HCT116 (cell line): ENCODE measurements around the gene FAM204A. TPM values are rescaled to one million over a fixed set of nuclear protein-coding genes. Genes with fewer than 3 reads are reported as not detected.
A peak's percentile ranks its signal among the peaks of the same experiment; 100 is the strongest.

Source experiments
- ATAC-seq: fragments of 200-7000 bp; cut with Tn5 transposase; 2 replicates; pipeline ENCODE4 v1.9.1; 2020; ENCODE audit warnings: mild to moderate bottlenecking, moderate library complexity
- BruUV-seq: library from RNA; stranded (reverse); fragments of 400-500 nt; replicated peaks from 2 replicates; lab custom pipeline; 2021; lab: Mats Ljungman, UMichigan
- CTCF ChIA-PET: fragments of 300-600 bp; sonication (Branson Sonifier 250); formaldehyde crosslinking; loops from one replicate; lab custom pipeline; 2021; ENCODE audit warnings: antibody characterized with exemption; lab: Charles Lee
- POLR2A ChIA-PET: fragments of 300-600, 350-600 bp; sonication (Branson Sonifier 250); formaldehyde crosslinking; loops from one replicate; lab custom pipeline; 2021; ENCODE audit warnings: antibody characterized with exemption; lab: Charles Lee
- RAD21 ChIA-PET, 2 experiments: fragments of 300-600 bp; sonication (Branson Sonifier 250); formaldehyde crosslinking; loops; one replicate each; lab custom pipeline; 2023; ENCODE audit warnings: low total read pairs in 2 of 2; ENCODE audit not compliant: uncharacterized antibody in 2 of 2, unreplicated experiment in 2 of 2, low non-redundant PET in 1 of 2; lab: Charles Lee
- DNase-seq: peaks from one replicate; pipeline ENCODE4 v3.0.0-alpha.2; 2010; ENCODE audit warnings: low read depth, low spot score
- H2AFZ ChIP-seq: fragments of 200-600 bp; shearing (Covaris generic), sonication (generic); 2 replicates; pipeline ENCODE4 v1.6.1; 2017; ENCODE audit warnings: low read depth, mixed run types, mixed read lengths, antibody characterized with exemption, low read length; ENCODE audit not compliant: poor library complexity, severe bottlenecking
- H3K27ac ChIP-seq: 2 replicates; pipeline ENCODE4 v1.5.1; 2012; ENCODE audit warnings: low read depth, low read length
- H3K27me3 ChIP-seq: fragments of 200-600 bp; sonication (generic); 2 replicates; pipeline ENCODE4 v1.6.1; 2016; ENCODE audit warnings: mixed run types, low read length, mixed read lengths; ENCODE audit not compliant: insufficient read depth
- H3K36me3 ChIP-seq, 2 experiments: fragments of 200-500 bp in 1 of 2; fragments of 200-600 bp in 1 of 2; sonication (Bioruptor generic) in 1 of 2; sonication (generic) in 1 of 2; 2 replicates each; pipeline versions ENCODE4 v1.5.1 to v1.6.1; 2014 to 2016; ENCODE audit warnings: low read length in 2 of 2, inconsistent platforms in 1 of 2, mixed read lengths in 1 of 2, mixed run types in 1 of 2; ENCODE audit not compliant: insufficient read depth in 2 of 2, control insufficient read depth in 1 of 2
- H3K4me1 ChIP-seq, 2 experiments: fragments of 200-600 bp in 1 of 2; sonication (generic) in 1 of 2; 2 replicates each; pipeline versions ENCODE4 v1.5.1 to v1.6.1; 2012 to 2017; ENCODE audit warnings: low read length in 2 of 2, inconsistent platforms in 1 of 2, mild to moderate bottlenecking in 1 of 2, mixed read lengths in 1 of 2, mixed run types in 1 of 2, moderate library complexity in 1 of 2; ENCODE audit not compliant: insufficient read depth in 2 of 2, control insufficient read depth in 1 of 2
- H3K4me2 ChIP-seq: fragments of 200-600 bp; sonication (generic); 2 replicates; pipeline ENCODE4 v1.6.1; 2017; ENCODE audit warnings: mixed run types, low read length, mixed read lengths
- H3K4me3 ChIP-seq, 2 experiments: fragments of 200-600 bp in 1 of 2; sonication (generic) in 1 of 2; replicated peaks in 1 of 2; 2 replicates each; pipeline ENCODE4 v1.5.1; 2011 to 2016; ENCODE audit warnings: low read length in 2 of 2, control low read depth in 1 of 2, low read depth in 1 of 2, mild to moderate bottlenecking in 1 of 2, mixed read lengths in 1 of 2, mixed run types in 1 of 2
- H3K79me2 ChIP-seq: fragments of 200-600 bp; sonication (generic); 2 replicates; pipeline ENCODE4 v1.6.1; 2017; ENCODE audit warnings: mild to moderate bottlenecking, mixed run types, low read length, moderate library complexity, mixed read lengths; ENCODE audit not compliant: insufficient read depth
- H3K9ac ChIP-seq: fragments of 200-600 bp; sonication (generic); 2 replicates; pipeline ENCODE4 v1.6.1; 2016; ENCODE audit warnings: low read length, mixed read lengths
- H3K9me2 ChIP-seq: fragments of 200-600 bp; sonication (generic), shearing (Covaris generic); 2 replicates; pipeline ENCODE4 v1.6.1; 2017; ENCODE audit warnings: mixed run types, mild to moderate bottlenecking, moderate library complexity; ENCODE audit not compliant: insufficient read depth
- H3K9me3 ChIP-seq, 2 experiments: fragments of 200-500 bp in 1 of 2; fragments of 200-600 bp in 1 of 2; sonication (Bioruptor generic) in 1 of 2; sonication (generic) in 1 of 2; 2 replicates each; pipeline ENCODE4 v1.6.1; 2014 to 2017; ENCODE audit warnings: low read length in 2 of 2, mixed read lengths in 2 of 2, inconsistent platforms in 1 of 2, low read depth in 1 of 2, mild to moderate bottlenecking in 1 of 2, mixed run types in 1 of 2, moderate library complexity in 1 of 2; ENCODE audit not compliant: control insufficient read depth in 1 of 2, insufficient read depth in 1 of 2
- H4K20me1 ChIP-seq: fragments of 200-600 bp; sonication (generic), shearing (Covaris generic); 2 replicates; pipeline ENCODE4 v1.6.1; 2017; ENCODE audit warnings: mixed run types, mild to moderate bottlenecking, moderate library complexity; ENCODE audit not compliant: insufficient read depth
- CEBPB ChIP-seq: IDR thresholded peaks from 2 replicates; pipeline ENCODE4 v1.6.1; 2012; ENCODE audit warnings: low read depth
- ELF1 ChIP-seq: IDR thresholded peaks from 2 replicates; pipeline ENCODE4 v1.6.1; 2012; ENCODE audit warnings: low read depth, borderline replicate concordance
- EZH2 ChIP-seq: fragments of 200-600 bp; sonication (generic); IDR thresholded peaks from 2 replicates; pipeline ENCODE4 v1.6.1; 2017; ENCODE audit warnings: antibody characterized with exemption, mixed run types
- EZH2phosphoT487 ChIP-seq: fragments of 200-600 bp; IDR thresholded peaks from 2 replicates; pipeline ENCODE4 v1.6.1; 2018; ENCODE audit warnings: antibody characterized with exemption, borderline replicate concordance
- FOSL1 ChIP-seq: IDR thresholded peaks from 2 replicates; pipeline ENCODE4 v1.6.1; 2012; ENCODE audit warnings: low read depth
- POLR2A ChIP-seq: IDR thresholded peaks from 2 replicates; pipeline ENCODE4 v1.7.0; 2011; ENCODE audit warnings: borderline replicate concordance; ENCODE audit not compliant: insufficient read depth, insufficient read length; ENCODE audit errors: extremely low read depth
- POLR2AphosphoS5 ChIP-seq: IDR thresholded peaks from 2 replicates; pipeline ENCODE4 v1.6.1; 2011; ENCODE audit warnings: mild to moderate bottlenecking, low read depth, low read length, moderate library complexity
- SIN3A ChIP-seq: IDR thresholded peaks from 2 replicates; pipeline ENCODE4 v1.6.1; 2012; ENCODE audit warnings: low read depth
- SP1 ChIP-seq: IDR thresholded peaks from 2 replicates; pipeline ENCODE4 v1.6.1; 2012; ENCODE audit warnings: low read depth
- TCF7L2 ChIP-seq: IDR thresholded peaks from 2 replicates; pipeline ENCODE4 v1.7.0; 2011; ENCODE audit warnings: borderline replicate concordance, inconsistent platforms; ENCODE audit not compliant: insufficient read depth, insufficient read length; ENCODE audit errors: extremely low read depth
- YY1 ChIP-seq: IDR thresholded peaks from 2 replicates; pipeline ENCODE4 v1.6.1; 2011; ENCODE audit warnings: low read length, low read depth, moderate library complexity, mild to moderate bottlenecking; ENCODE audit not compliant: insufficient replicate concordance; ENCODE audit errors: extremely low read depth
- ZFX ChIP-seq: fragments of 450-650 bp; IDR thresholded peaks from 2 replicates; pipeline ENCODE4 v1.6.1; 2017
- ZNF274 ChIP-seq: fragments of 200-500 bp; sonication (Bioruptor generic); IDR thresholded peaks from 2 replicates; pipeline ENCODE4 v1.6.1; 2014; ENCODE audit warnings: mild to moderate bottlenecking, low read depth, low read length, inconsistent platforms
- intact Hi-C: fragments of 100-400 bp; cut with micrococcal nuclease; formaldehyde crosslinking; loops from 2 replicates; pipeline ENCODE4 v1.10.0; 2022
- total RNA-seq: library from RNA; stranded (reverse); gene quantifications from one replicate; pipeline ENCODE4 v1.2.1, GENCODE V29; 2021; ENCODE audit not compliant: unreplicated experiment
- TF ChIP-seq, protein P1 (sequence below), 3 experiments: fragments of 200-600 bp in 1 of 3; sonication (generic) in 1 of 3; IDR thresholded peaks in 2 of 3; conservative IDR thresholded peaks in 1 of 3; 2 replicates each; pipeline ENCODE4 v1.5.1; 2012 to 2017; ENCODE audit warnings: low read depth in 2 of 3, low read length in 2 of 3, antibody characterized with exemption in 1 of 3, borderline replicate concordance in 1 of 3, control low read depth in 1 of 3, mild to moderate bottlenecking in 1 of 3, mixed read lengths in 1 of 3, mixed run types in 1 of 3, moderate library complexity in 1 of 3; ENCODE audit not compliant: insufficient read depth in 1 of 3
- TF ChIP-seq, protein P2 (sequence below): IDR thresholded peaks from 2 replicates; pipeline ENCODE4 v1.6.1; 2011; ENCODE audit warnings: mild to moderate bottlenecking, low read length, moderate library complexity; ENCODE audit not compliant: insufficient replicate concordance; ENCODE audit errors: extremely low read depth
- TF ChIP-seq, protein P3 (sequence below): IDR thresholded peaks from 2 replicates; pipeline ENCODE4 v1.6.1; 2012; ENCODE audit warnings: low read depth
- TF ChIP-seq, protein P4 (sequence below): IDR thresholded peaks from 2 replicates; pipeline ENCODE4 v1.6.1; 2012

FAM204A gene
- total RNA-seq, 1 experiment from 2014 or later: 79.5 TPM

DNA sequence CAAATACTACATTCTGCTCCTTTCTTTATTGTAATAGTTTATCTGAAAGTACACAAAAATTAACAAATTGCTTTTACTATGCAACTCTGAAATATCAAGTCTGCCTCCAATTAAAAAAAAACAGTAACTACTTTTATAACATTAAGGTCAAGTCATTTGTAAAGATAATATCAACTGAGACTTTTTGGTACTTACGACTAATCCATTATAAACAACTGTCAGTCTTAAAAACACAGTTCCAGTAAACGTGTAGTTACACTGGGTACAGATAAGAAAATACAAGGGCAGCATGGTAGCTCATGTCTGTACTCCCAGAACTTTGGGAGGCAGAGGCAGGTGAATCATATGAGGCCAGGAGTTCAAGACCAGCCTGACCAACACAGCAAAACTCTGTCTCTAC is 32.2 kb downstream of the FAM204A start:
- H3K4me2 ChIP-seq: no peak overlapping the region
- no peaks in the 10 kb centered on the region for H3K4me1 ChIP-seq
- H3K9me2 ChIP-seq: no peaks in the 10 kb centered on the region
- no peak overlapping the region for H3K4me3 ChIP-seq
- TSS peak; percentile 35 for BruUV-seq
- H3K79me2 ChIP-seq: no peaks in the 10 kb centered on the region
- DNase-seq: no peak
- no peaks in the 10 kb centered on the region for H4K20me1 ChIP-seq
- TF ChIP-seq SP1 (no peak), ZFX (no peak), CEBPB (no peak), ELF1 (no peak), TCF7L2 (no peak), EZH2phosphoT487 (no peak), POLR2A (no peak), FOSL1 (no peak), SIN3A (no peak), EZH2 (no peak), ZNF274 (no peak), YY1 (no peak), POLR2AphosphoS5 (no peak)
- TF ChIP-seq, protein P1, sequence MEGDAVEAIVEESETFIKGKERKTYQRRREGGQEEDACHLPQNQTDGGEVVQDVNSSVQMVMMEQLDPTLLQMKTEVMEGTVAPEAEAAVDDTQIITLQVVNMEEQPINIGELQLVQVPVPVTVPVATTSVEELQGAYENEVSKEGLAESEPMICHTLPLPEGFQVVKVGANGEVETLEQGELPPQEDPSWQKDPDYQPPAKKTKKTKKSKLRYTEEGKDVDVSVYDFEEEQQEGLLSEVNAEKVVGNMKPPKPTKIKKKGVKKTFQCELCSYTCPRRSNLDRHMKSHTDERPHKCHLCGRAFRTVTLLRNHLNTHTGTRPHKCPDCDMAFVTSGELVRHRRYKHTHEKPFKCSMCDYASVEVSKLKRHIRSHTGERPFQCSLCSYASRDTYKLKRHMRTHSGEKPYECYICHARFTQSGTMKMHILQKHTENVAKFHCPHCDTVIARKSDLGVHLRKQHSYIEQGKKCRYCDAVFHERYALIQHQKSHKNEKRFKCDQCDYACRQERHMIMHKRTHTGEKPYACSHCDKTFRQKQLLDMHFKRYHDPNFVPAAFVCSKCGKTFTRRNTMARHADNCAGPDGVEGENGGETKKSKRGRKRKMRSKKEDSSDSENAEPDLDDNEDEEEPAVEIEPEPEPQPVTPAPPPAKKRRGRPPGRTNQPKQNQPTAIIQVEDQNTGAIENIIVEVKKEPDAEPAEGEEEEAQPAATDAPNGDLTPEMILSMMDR (IDR thresholded peaks at IDR 0.05 in 2 of 3, conservative IDR thresholded peaks at IDR 0.05 in 1 of 3; ENCODE audit: borderline replicate concordance in 1 of 3, insufficient read depth in 1 of 3, low read depth in 2 of 3, low read length in 2 of 3): no peak
- TF ChIP-seq, protein P2, sequence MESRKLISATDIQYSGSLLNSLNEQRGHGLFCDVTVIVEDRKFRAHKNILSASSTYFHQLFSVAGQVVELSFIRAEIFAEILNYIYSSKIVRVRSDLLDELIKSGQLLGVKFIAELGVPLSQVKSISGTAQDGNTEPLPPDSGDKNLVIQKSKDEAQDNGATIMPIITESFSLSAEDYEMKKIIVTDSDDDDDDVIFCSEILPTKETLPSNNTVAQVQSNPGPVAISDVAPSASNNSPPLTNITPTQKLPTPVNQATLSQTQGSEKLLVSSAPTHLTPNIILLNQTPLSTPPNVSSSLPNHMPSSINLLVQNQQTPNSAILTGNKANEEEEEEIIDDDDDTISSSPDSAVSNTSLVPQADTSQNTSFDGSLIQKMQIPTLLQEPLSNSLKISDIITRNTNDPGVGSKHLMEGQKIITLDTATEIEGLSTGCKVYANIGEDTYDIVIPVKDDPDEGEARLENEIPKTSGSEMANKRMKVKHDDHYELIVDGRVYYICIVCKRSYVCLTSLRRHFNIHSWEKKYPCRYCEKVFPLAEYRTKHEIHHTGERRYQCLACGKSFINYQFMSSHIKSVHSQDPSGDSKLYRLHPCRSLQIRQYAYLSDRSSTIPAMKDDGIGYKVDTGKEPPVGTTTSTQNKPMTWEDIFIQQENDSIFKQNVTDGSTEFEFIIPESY: no peak
- TF ChIP-seq, protein P3, sequence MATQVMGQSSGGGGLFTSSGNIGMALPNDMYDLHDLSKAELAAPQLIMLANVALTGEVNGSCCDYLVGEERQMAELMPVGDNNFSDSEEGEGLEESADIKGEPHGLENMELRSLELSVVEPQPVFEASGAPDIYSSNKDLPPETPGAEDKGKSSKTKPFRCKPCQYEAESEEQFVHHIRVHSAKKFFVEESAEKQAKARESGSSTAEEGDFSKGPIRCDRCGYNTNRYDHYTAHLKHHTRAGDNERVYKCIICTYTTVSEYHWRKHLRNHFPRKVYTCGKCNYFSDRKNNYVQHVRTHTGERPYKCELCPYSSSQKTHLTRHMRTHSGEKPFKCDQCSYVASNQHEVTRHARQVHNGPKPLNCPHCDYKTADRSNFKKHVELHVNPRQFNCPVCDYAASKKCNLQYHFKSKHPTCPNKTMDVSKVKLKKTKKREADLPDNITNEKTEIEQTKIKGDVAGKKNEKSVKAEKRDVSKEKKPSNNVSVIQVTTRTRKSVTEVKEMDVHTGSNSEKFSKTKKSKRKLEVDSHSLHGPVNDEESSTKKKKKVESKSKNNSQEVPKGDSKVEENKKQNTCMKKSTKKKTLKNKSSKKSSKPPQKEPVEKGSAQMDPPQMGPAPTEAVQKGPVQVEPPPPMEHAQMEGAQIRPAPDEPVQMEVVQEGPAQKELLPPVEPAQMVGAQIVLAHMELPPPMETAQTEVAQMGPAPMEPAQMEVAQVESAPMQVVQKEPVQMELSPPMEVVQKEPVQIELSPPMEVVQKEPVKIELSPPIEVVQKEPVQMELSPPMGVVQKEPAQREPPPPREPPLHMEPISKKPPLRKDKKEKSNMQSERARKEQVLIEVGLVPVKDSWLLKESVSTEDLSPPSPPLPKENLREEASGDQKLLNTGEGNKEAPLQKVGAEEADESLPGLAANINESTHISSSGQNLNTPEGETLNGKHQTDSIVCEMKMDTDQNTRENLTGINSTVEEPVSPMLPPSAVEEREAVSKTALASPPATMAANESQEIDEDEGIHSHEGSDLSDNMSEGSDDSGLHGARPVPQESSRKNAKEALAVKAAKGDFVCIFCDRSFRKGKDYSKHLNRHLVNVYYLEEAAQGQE: no peak
- TF ChIP-seq, protein P4, sequence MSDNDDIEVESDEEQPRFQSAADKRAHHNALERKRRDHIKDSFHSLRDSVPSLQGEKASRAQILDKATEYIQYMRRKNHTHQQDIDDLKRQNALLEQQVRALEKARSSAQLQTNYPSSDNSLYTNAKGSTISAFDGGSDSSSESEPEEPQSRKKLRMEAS: no peak
- intact Hi-C loops: no loop called here
- no peaks in the 10 kb centered on the region for H3K27me3 ChIP-seq
- ChIA-PET CTCF (no interaction called here), RAD21 (no interaction called here), POLR2A (no interaction called here)
- peaks cover 2 to 5% of the 10 kb centered on the region in 2 experiments; a peak in 3 of 4 replicates for H3K36me3 ChIP-seq
- no peak overlapping the region for H3K9ac ChIP-seq
- H2AFZ ChIP-seq: no peak overlapping the region
- no peaks in the 10 kb centered on the region for H3K9me3 ChIP-seq
- no peak overlapping the region for H3K27ac ChIP-seq
- no peak for ATAC-seq
